GM10266 (cell line): ENCODE data around the gene TNS1.

Experiments
- DNase-seq: peaks from one replicate; pipeline ENCODE4 v3.0.0; 2012; ENCODE audit errors: extremely low spot score
- CTCF ChIP-seq: IDR thresholded peaks from 2 replicates; pipeline ENCODE4 v1.5.1; 2012; ENCODE audit warnings: mild to moderate bottlenecking, low read depth; ENCODE audit not compliant: control insufficient read depth, insufficient read depth; ENCODE audit errors: missing control alignments

Gene TNS1

GRCh38 chr2:217935901-217936684, 66.7 kb downstream of the TNS1 start:
- DNase-seq, result no peak
- no peak for TF ChIP-seq CTCF

- TF ChIP-seq CTCF, result no peak
- DNase-seq, result no peak
Measured at GRCh38 chr2:217935235-217935879, 67.4 kb downstream of the TNS1 start.

- no peak for DNase-seq
- no peak for TF ChIP-seq CTCF
Measured at GRCh38 chr2:217934321-217935131, 68.3 kb downstream of the TNS1 start.

- TF ChIP-seq CTCF, result no peak
- DNase-seq, result no peak
Measured at GRCh38 chr2:217933617-217933993, 69.2 kb downstream of the TNS1 start.

- TF ChIP-seq CTCF, result no peak
- DNase-seq, result no peak
Measured at GRCh38 chr2:217932803-217933616, 69.8 kb downstream of the TNS1 start.

- DNase-seq, result no peak
- no peak for TF ChIP-seq CTCF
Measured at GRCh38 chr2:217931846-217932560, 70.8 kb downstream of the TNS1 start.
